AG10803 (cell line): Measurements from ENCODE around the gene CKLF.

Source experiments
- DNase-seq: peaks from one replicate; pipeline ENCODE4 v3.0.0; 2010; ENCODE audit warnings: low read depth
- H3K4me3 ChIP-seq: 2 replicates; pipeline ENCODE4 v1.5.1; 2011; ENCODE audit warnings: mild to moderate bottlenecking, low read length, control low read depth
- TF ChIP-seq, protein P1 (sequence below): conservative IDR thresholded peaks from 2 replicates; pipeline ENCODE4 v1.5.1; 2011; ENCODE audit warnings: mild to moderate bottlenecking, low read length, control low read depth, inconsistent platforms

CKLF gene, protein sequence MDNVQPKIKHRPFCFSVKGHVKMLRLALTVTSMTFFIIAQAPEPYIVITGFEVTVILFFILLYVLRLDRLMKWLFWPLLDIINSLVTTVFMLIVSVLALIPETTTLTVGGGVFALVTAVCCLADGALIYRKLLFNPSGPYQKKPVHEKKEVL

DNA sequence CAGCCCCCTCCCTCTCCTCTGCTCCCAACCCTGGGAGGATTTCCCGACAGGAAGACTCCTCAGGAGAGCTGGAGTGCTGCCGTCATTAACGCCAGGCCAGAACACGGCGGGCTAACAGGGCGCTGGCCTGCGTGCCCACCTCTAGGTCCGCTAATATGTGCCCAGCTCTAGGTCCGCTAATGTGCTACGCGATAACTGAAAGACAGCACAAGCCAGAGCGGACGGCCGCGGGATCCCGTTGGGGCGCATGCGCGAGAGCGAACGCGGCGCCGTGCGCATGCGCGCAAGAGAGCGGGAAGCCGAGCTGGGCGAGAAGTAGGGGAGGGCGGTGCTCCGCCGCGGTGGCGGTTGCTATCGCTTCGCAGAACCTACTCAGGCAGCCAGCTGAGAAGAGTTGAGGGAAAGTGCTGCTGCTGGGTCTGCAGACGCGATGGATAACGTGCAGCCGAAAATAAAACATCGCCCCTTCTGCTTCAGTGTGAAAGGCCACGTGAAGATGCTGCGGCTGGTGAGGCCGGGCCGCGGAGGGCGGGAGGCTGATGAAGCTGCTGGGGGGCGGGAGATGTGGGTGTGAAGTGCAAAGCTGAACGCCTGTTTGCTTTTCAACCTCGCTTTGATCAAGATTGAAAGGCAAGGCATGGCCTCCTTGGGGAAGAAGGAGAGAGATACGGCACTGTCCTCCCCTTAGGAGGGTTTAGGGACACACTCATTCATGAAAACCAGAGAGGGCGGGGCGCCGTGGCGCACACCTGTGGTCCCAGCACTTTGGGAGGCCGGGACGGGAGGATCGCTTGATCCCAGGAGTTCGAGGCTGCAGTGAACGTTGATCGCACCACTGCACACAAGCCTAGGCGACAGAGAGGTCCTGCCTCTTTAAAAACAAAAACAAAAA, at the start of gene CKLF:
Gene CKLF, plus strand, starts transcription at position 291 of the 892 bp plus-strand sequence. Its CDS starts 140 bp downstream, at position 431.
- peak within 1 kb of the TSS; percentile 90 for H3K4me3 ChIP-seq
- DNase-seq = peak; percentile 79
- TF ChIP-seq, protein P1, sequence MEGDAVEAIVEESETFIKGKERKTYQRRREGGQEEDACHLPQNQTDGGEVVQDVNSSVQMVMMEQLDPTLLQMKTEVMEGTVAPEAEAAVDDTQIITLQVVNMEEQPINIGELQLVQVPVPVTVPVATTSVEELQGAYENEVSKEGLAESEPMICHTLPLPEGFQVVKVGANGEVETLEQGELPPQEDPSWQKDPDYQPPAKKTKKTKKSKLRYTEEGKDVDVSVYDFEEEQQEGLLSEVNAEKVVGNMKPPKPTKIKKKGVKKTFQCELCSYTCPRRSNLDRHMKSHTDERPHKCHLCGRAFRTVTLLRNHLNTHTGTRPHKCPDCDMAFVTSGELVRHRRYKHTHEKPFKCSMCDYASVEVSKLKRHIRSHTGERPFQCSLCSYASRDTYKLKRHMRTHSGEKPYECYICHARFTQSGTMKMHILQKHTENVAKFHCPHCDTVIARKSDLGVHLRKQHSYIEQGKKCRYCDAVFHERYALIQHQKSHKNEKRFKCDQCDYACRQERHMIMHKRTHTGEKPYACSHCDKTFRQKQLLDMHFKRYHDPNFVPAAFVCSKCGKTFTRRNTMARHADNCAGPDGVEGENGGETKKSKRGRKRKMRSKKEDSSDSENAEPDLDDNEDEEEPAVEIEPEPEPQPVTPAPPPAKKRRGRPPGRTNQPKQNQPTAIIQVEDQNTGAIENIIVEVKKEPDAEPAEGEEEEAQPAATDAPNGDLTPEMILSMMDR = no peak

DNA sequence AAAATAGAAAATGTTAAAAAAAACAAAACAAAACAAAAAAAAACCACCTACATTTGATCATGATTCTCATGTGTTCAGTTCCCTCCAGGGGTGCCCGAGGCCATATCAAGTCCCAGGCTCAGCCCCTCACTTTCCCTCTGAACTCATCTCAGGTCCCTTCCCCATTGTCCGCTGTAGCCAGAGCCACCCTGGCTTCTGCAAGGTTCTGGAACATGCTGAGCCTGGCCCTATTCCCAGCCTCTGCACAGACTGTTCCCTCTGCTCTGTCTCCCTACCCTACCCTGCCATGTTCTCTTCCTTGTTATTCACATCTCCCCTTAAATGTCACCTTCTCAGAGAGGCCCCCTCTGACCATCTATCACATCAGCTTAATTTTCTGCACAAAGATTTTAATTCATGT, 49.3 kb upstream of the CKLF start:
- H3K4me3 ChIP-seq = no peak overlapping the region; the same call in 1 of the 2 replicates
- DNase-seq = no peak
- TF ChIP-seq, protein P1 = no peak

GRCh38 chr16:66503612-66504011, 48.8 kb upstream of the CKLF start:
- DNase-seq = no peak
- H3K4me3 ChIP-seq = no peak overlapping the region
- TF ChIP-seq, protein P1 = no peak

GRCh38 chr16:66507731-66508239, 44.6 kb upstream of the CKLF start:
- H3K4me3 ChIP-seq = no peak overlapping the region
- TF ChIP-seq, protein P1 = no peak
- no peak for DNase-seq

GRCh38 chr16:66508248-66508913, 44.0 kb upstream of the CKLF start:
- no peak overlapping the region for H3K4me3 ChIP-seq
- TF ChIP-seq, protein P1 = no peak
- DNase-seq = no peak

DNA sequence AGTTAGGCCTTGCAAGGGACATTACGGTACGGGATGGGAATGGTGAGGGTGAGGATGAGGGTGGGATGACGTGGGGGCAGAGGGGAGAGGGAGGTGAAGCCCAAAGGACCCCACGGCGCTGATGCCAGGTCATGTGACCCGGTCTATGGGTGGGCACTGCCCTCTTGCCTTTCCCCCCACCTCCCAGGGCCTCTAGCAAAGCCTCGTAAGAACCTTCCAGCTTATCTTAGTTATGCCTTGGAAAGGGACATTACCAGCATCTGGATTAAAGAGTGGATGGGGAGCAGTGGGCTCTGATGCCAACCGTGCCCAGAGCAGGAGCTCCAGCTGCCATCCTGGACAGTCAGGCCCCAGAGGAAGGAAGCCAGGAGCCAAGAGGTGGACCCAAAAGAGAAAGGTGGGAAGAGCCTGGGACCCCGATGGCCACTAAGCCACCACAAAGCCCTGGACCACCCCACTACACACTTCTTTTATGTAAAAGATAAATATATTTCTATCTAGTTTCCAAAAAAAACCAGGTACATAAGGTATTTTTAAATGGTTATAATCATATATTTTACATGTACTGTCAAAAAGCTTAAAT, 43.4 kb upstream of the CKLF start:
- H3K4me3 ChIP-seq = no peak overlapping the region
- TF ChIP-seq, protein P1 = no peak
- DNase-seq = no peak
